Astrocyte (in vitro differentiated cells and primary cell): ENCODE measurements around the gene TANGO6.

Source experiments
- EZH2 ChIP-seq: IDR thresholded peaks from 2 replicates; pipeline ENCODE4 v1.6.1; 2012; ENCODE audit warnings: mild to moderate bottlenecking, low read length, inconsistent platforms; ENCODE audit not compliant: insufficient read depth
- TF ChIP-seq, protein P1 (sequence below): IDR thresholded peaks from 2 replicates; pipeline ENCODE4 v1.5.1; 2011; ENCODE audit warnings: low read depth, mild to moderate bottlenecking, inconsistent platforms, low read length, moderate library complexity; ENCODE audit not compliant: insufficient read depth

DNA sequence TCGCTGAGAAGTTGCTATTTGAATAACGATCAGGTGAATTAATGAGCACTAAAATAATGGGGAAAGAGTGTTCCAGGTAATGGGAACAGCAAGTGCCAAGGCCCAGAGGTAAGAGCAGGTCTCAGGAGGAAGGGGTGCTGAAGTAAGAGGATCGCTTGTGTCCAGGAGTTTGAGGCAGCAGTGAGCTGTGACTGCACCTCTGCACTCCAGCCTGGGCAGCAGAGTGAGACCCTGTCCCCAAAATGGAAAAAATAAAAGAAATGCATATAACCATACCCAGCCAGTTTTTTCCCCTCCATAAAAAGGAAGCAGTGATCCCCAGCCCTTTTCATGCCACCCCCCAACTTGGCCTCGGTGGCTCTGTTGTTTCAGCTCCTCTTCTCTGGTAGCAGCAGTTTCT, 245.4 kb downstream of the TANGO6 start:
- TF ChIP-seq, protein P1, sequence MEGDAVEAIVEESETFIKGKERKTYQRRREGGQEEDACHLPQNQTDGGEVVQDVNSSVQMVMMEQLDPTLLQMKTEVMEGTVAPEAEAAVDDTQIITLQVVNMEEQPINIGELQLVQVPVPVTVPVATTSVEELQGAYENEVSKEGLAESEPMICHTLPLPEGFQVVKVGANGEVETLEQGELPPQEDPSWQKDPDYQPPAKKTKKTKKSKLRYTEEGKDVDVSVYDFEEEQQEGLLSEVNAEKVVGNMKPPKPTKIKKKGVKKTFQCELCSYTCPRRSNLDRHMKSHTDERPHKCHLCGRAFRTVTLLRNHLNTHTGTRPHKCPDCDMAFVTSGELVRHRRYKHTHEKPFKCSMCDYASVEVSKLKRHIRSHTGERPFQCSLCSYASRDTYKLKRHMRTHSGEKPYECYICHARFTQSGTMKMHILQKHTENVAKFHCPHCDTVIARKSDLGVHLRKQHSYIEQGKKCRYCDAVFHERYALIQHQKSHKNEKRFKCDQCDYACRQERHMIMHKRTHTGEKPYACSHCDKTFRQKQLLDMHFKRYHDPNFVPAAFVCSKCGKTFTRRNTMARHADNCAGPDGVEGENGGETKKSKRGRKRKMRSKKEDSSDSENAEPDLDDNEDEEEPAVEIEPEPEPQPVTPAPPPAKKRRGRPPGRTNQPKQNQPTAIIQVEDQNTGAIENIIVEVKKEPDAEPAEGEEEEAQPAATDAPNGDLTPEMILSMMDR: no peak
- no peak for TF ChIP-seq EZH2
